Fibroblast of the aortic adventitia (primary cell): ENCODE data around the gene DNMT3L. TPM values are rescaled to one million over a fixed set of nuclear protein-coding genes. Genes with fewer than 3 reads are reported as not detected.

Experiments used
- DNase-seq: peaks from one replicate; pipeline ENCODE4 v3.0.0-alpha.2; 2010; ENCODE audit warnings: low read depth
- H3K4me3 ChIP-seq: 2 replicates; pipeline ENCODE4 v1.5.1; 2011; ENCODE audit warnings: low read depth, mild to moderate bottlenecking, control low read depth, low read length, moderate library complexity
- CTCF ChIP-seq: IDR thresholded peaks from 2 replicates; pipeline ENCODE4 v1.5.1; 2011; ENCODE audit warnings: mild to moderate bottlenecking, low read length, control low read depth, inconsistent platforms; ENCODE audit not compliant: insufficient read depth
- total RNA-seq: library from RNA; depleted of rRNA; stranded (reverse); fragments of >200 nt; gene quantifications from 2 replicates; pipeline ENCODE4 v1.2.3, GENCODE V29; 2012; ENCODE audit warnings: low replicate concordance

Gene DNMT3L
- total RNA-seq = not detected in 2 replicates

GRCh38 chr21:44261675-44262295 lies at the start of gene DNMT3L:
DNMT3L (minus strand) TSS chr21:44261897; CDS start chr21:44261259, 638 bp downstream.
- no peak for TF ChIP-seq CTCF
- no peak within 1 kb of the TSS for H3K4me3 ChIP-seq
- DNase-seq = no peak

GRCh38 chr21:44310628-44311507 lies 49.2 kb upstream of the DNMT3L start:
- H3K4me3 ChIP-seq = no peak overlapping the region
- DNase-seq = no peak
- no peak for TF ChIP-seq CTCF

GRCh38 chr21:44306936-44307704 lies 45.4 kb upstream of the DNMT3L start:
- DNase-seq = peak; percentile 9
- TF ChIP-seq CTCF = no peak
- H3K4me3 ChIP-seq = no peak overlapping the region

GRCh38 chr21:44305691-44306090 lies 44.0 kb upstream of the DNMT3L start:
- DNase-seq = no peak
- no peak overlapping the region for H3K4me3 ChIP-seq
- TF ChIP-seq CTCF = no peak

- H3K4me3 ChIP-seq = no peak overlapping the region
- peak; percentile 68 for TF ChIP-seq CTCF
- DNase-seq = peak; percentile 46
Measured at GRCh38 chr21:44304877-44305293, 43.2 kb upstream of the DNMT3L start.

GRCh38 chr21:44304011-44304616 lies 42.4 kb upstream of the DNMT3L start:
- TF ChIP-seq CTCF = no peak
- no peak for DNase-seq
- H3K4me3 ChIP-seq = no peak overlapping the region
